ENCODE data around the gene FOXL2NB. TPM values are rescaled to one million over a fixed set of nuclear protein-coding genes. Genes with fewer than 3 reads are reported as not detected.

Gene FOXL2NB
- total and polyA plus RNA-seq, 2 of the 13 experiments (the other 11 are each of a cell fraction or from before 2014, with no cell fraction given) = not detected

DNA sequence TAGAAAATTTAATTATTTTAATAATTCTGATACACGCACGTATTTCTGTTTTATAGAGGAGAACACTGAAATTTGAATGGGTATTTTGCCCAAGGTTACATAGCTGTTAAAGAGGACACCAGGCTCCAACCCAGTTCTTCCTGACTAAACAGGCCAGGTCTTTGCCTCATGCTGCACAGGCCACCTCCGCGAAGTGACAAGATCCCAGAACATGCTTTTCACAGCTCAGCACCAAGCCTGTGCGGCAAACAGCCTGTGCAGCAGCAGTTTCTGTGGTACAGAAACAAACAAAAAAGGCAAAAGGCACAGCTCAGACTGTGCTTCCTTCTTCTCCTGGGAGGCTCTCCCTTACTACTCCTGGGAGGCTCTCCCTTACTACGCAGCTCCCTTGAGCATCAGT, 6.6 kb upstream of the FOXL2NB start (continued):
- no peak for TF ChIP-seq HMG20B (CRISPR knock-in tag; conservative IDR thresholded peaks at IDR 0.05)
- no peak for TF ChIP-seq ZNF773 (CRISPR knock-in tag; IDR thresholded peaks at IDR 0.05; ENCODE audit: borderline replicate concordance)
- TF ChIP-seq, protein P1, sequence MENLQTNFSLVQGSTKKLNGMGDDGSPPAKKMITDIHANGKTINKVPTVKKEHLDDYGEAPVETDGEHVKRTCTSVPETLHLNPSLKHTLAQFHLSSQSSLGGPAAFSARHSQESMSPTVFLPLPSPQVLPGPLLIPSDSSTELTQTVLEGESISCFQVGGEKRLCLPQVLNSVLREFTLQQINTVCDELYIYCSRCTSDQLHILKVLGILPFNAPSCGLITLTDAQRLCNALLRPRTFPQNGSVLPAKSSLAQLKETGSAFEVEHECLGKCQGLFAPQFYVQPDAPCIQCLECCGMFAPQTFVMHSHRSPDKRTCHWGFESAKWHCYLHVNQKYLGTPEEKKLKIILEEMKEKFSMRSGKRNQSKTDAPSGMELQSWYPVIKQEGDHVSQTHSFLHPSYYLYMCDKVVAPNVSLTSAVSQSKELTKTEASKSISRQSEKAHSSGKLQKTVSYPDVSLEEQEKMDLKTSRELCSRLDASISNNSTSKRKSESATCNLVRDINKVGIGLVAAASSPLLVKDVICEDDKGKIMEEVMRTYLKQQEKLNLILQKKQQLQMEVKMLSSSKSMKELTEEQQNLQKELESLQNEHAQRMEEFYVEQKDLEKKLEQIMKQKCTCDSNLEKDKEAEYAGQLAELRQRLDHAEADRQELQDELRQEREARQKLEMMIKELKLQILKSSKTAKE (CRISPR knock-in tag; IDR thresholded peaks at IDR 0.05; ENCODE audit: borderline replicate concordance) = no peak
- TF ChIP-seq RERE (CRISPR knock-in tag; IDR thresholded peaks at IDR 0.05; ENCODE audit: low read depth) = no peak
- TF ChIP-seq RXRA (CRISPR knock-in tag; IDR thresholded peaks at IDR 0.05) = no peak
- no peak for TF ChIP-seq HCFC1 (IDR thresholded peaks at IDR 0.05; ENCODE audit: low read depth, low read length)
- TF ChIP-seq ZC3H4 (CRISPR knock-in tag; IDR thresholded peaks at IDR 0.05; ENCODE audit: borderline replicate concordance) = no peak
- no peak for TF ChIP-seq PLSCR1 (CRISPR knock-in tag; IDR thresholded peaks at IDR 0.05; ENCODE audit: borderline replicate concordance)
- TF ChIP-seq SIN3B (IDR thresholded peaks at IDR 0.05; ENCODE audit: low read length) = no peak
- no peak for TF ChIP-seq HOXA3 (CRISPR knock-in tag; IDR thresholded peaks at IDR 0.05)
- no peak for TF ChIP-seq RAD51 (IDR thresholded peaks at IDR 0.05; ENCODE audit: borderline replicate concordance)

Measured in HepG2 (cell line).